ENCODE results near the gene VDAC2.

GRCh38 chr10:75240329-75241076 lies 29.9 kb downstream of the VDAC2 start:
- TF ChIP-seq, protein P1, sequence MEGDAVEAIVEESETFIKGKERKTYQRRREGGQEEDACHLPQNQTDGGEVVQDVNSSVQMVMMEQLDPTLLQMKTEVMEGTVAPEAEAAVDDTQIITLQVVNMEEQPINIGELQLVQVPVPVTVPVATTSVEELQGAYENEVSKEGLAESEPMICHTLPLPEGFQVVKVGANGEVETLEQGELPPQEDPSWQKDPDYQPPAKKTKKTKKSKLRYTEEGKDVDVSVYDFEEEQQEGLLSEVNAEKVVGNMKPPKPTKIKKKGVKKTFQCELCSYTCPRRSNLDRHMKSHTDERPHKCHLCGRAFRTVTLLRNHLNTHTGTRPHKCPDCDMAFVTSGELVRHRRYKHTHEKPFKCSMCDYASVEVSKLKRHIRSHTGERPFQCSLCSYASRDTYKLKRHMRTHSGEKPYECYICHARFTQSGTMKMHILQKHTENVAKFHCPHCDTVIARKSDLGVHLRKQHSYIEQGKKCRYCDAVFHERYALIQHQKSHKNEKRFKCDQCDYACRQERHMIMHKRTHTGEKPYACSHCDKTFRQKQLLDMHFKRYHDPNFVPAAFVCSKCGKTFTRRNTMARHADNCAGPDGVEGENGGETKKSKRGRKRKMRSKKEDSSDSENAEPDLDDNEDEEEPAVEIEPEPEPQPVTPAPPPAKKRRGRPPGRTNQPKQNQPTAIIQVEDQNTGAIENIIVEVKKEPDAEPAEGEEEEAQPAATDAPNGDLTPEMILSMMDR (conservative IDR thresholded peaks at IDR 0.05; ENCODE audit: low read depth in 2 of 2): peak in 1 of 2 experiments; percentile 11; a peak in 2 of 4 replicates
- TF ChIP-seq EZH2 (IDR thresholded peaks at IDR 0.05; ENCODE audit: low read depth, unreplicated experiment) (no peak), CREB1 (CRISPR knock-in tag; IDR thresholded peaks at IDR 0.05; ENCODE audit: low read depth) (no peak), NANOG (IDR thresholded peaks at IDR 0.05; ENCODE audit: borderline replicate concordance) (no peak)

Measured in GM23338 (cell line).